Measurements from ENCODE around the gene LRRC7.

The LRRC7 gene

GRCh38 chr1:70090875-70091274 lies 523.2 kb downstream of the LRRC7 start:
- Mint-ChIP-seq H3K36me3 (ENCODE audit: low read depth) (no peaks in the 10 kb centered on the region), H3K27me3 (ENCODE audit: low read depth) (no peaks in the 10 kb centered on the region), H3K27ac (no peak overlapping the region), H3K9me3 (no peaks in the 10 kb centered on the region), H3K4me3 (no peak overlapping the region), H3K4me1 (peaks cover 7% of the 10 kb centered on the region)
- TF ChIP-seq, protein P1, sequence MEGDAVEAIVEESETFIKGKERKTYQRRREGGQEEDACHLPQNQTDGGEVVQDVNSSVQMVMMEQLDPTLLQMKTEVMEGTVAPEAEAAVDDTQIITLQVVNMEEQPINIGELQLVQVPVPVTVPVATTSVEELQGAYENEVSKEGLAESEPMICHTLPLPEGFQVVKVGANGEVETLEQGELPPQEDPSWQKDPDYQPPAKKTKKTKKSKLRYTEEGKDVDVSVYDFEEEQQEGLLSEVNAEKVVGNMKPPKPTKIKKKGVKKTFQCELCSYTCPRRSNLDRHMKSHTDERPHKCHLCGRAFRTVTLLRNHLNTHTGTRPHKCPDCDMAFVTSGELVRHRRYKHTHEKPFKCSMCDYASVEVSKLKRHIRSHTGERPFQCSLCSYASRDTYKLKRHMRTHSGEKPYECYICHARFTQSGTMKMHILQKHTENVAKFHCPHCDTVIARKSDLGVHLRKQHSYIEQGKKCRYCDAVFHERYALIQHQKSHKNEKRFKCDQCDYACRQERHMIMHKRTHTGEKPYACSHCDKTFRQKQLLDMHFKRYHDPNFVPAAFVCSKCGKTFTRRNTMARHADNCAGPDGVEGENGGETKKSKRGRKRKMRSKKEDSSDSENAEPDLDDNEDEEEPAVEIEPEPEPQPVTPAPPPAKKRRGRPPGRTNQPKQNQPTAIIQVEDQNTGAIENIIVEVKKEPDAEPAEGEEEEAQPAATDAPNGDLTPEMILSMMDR (IDR thresholded peaks at IDR 0.05; ENCODE audit: unreplicated experiment in 3 of 3), result no peak

DNA sequence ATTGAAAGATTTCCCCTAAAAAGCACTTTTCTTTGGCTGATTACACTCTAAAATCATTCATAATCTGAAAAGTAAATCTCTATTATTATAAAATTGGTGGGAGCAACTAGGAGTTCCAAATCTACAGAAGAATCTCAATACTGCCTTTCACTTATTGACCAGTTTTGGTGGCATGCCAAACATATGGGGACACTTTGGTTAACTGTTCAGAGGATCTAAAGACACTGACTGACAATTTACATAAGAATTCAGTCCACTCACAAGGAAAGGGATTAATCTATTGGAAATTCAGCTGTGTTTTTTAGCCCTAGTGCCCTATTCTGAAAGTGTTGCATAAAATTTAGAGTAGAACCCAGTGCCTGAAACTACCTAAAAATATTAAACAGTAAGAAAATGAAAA lies 524.1 kb downstream of the LRRC7 start:
- no peak overlapping the region for H3K27ac Mint-ChIP-seq
- no peak overlapping the region for H3K4me3 Mint-ChIP-seq
- H3K36me3 Mint-ChIP-seq (ENCODE audit: low read depth), result no peaks in the 10 kb centered on the region
- H3K4me1 Mint-ChIP-seq, result peaks cover 7% of the 10 kb centered on the region
- H3K9me3 Mint-ChIP-seq, result no peaks in the 10 kb centered on the region
- no peaks in the 10 kb centered on the region for H3K27me3 Mint-ChIP-seq (ENCODE audit: low read depth)
- TF ChIP-seq, protein P1 (IDR thresholded peaks at IDR 0.05; ENCODE audit: unreplicated experiment in 3 of 3), result no peak

GRCh38 chr1:70092526-70092925 lies 524.8 kb downstream of the LRRC7 start:
- H3K36me3 Mint-ChIP-seq (ENCODE audit: low read depth), result no peaks in the 10 kb centered on the region
- TF ChIP-seq, protein P1 (IDR thresholded peaks at IDR 0.05; ENCODE audit: unreplicated experiment in 3 of 3), result no peak
- H3K9me3 Mint-ChIP-seq, result no peaks in the 10 kb centered on the region
- H3K4me1 Mint-ChIP-seq, result peaks cover 7% of the 10 kb centered on the region
- H3K27ac Mint-ChIP-seq, result no peak overlapping the region
- no peak overlapping the region for H3K4me3 Mint-ChIP-seq
- no peaks in the 10 kb centered on the region for H3K27me3 Mint-ChIP-seq (ENCODE audit: low read depth)

GRCh38 chr1:70093250-70093975 lies 525.7 kb downstream of the LRRC7 start:
- Mint-ChIP-seq H3K27me3 (ENCODE audit: low read depth) (no peaks in the 10 kb centered on the region), H3K4me3 (no peak overlapping the region), H3K36me3 (ENCODE audit: low read depth) (no peaks in the 10 kb centered on the region), H3K4me1 (peaks cover 7% of the 10 kb centered on the region), H3K27ac (no peak overlapping the region), H3K9me3 (no peaks in the 10 kb centered on the region)
- TF ChIP-seq, protein P1 (IDR thresholded peaks at IDR 0.05; ENCODE audit: unreplicated experiment in 3 of 3), result no peak

- H3K27ac Mint-ChIP-seq, result no peak overlapping the region
- H3K4me3 Mint-ChIP-seq, result no peak overlapping the region
- TF ChIP-seq, protein P1 (IDR thresholded peaks at IDR 0.05; ENCODE audit: unreplicated experiment in 3 of 3), result no peak
- H3K4me1 Mint-ChIP-seq, result no peaks in the 10 kb centered on the region
- peaks cover 3% of the 10 kb centered on the region for H3K27me3 Mint-ChIP-seq (ENCODE audit: low read depth)
- no peaks in the 10 kb centered on the region for H3K9me3 Mint-ChIP-seq
- no peaks in the 10 kb centered on the region for H3K36me3 Mint-ChIP-seq (ENCODE audit: low read depth)
These were observed 533.5 kb downstream of the LRRC7 start for GRCh38 chr1:70101231-70101630.

GRCh38 chr1:70101774-70102173 lies 534.1 kb downstream of the LRRC7 start:
- no peak overlapping the region for H3K27ac Mint-ChIP-seq
- peaks cover 3% of the 10 kb centered on the region for H3K27me3 Mint-ChIP-seq (ENCODE audit: low read depth)
- no peaks in the 10 kb centered on the region for H3K4me1 Mint-ChIP-seq
- no peaks in the 10 kb centered on the region for H3K9me3 Mint-ChIP-seq
- H3K4me3 Mint-ChIP-seq, result no peak overlapping the region
- TF ChIP-seq, protein P1 (IDR thresholded peaks at IDR 0.05; ENCODE audit: unreplicated experiment in 3 of 3), result no peak
- H3K36me3 Mint-ChIP-seq (ENCODE audit: low read depth), result no peaks in the 10 kb centered on the region
